Breast epithelium (tissue), 4 donors: Measurements from ENCODE around the gene SVBP. TPM values are rescaled to one million over a fixed set of nuclear protein-coding genes. Genes with fewer than 3 reads are reported as not detected.
"Not testable (repeated sequence)": the region's sequence is repeated elsewhere in the genome, so short reads cannot be mapped to it uniquely, and the experiment has no call there.

Source experiments
- DNase-seq, 2 donors: peaks; one replicate each; pipeline ENCODE4 v3.0.0-alpha.2; 2019; ENCODE audit warnings: low spot score in 2 of 2
- H3K27ac ChIP-seq, 2 donors: fragments of 200-600 bp; sonication (generic) in 1 of 2; one replicate each; pipeline ENCODE4 v1.5.1; 2016 to 2019; ENCODE audit warnings: mild to moderate bottlenecking in 1 of 2
- H3K27me3 ChIP-seq, 2 donors: fragments of 200-600 bp; sonication (generic) in 1 of 2; one replicate each; pipeline versions ENCODE4 v1.5.1 to v1.6.0; 2017 to 2019; ENCODE audit warnings: control low read depth in 1 of 2, mild to moderate bottlenecking in 1 of 2
- H3K36me3 ChIP-seq: fragments of 200-600 bp; one replicate; pipeline ENCODE4 v1.5.1; 2019
- H3K4me1 ChIP-seq, 2 donors: fragments of 200-600 bp; sonication (generic); one replicate each; pipeline ENCODE4 v1.5.1; 2016 to 2019; ENCODE audit warnings: control low read depth in 1 of 2
- H3K4me3 ChIP-seq, 3 donors: fragments of 200-600 bp; sonication (generic); 1 replicate in 2 of 3; 2 replicates in 1 of 3; pipeline ENCODE4 v1.5.1; 2016 to 2019; ENCODE audit warnings: mild to moderate bottlenecking in 3 of 3, moderate library complexity in 2 of 3
- H3K9me3 ChIP-seq, 2 donors: fragments of 200-600 bp; sonication (generic) in 1 of 2; one replicate each; pipeline ENCODE4 v1.5.1; 2016 to 2019; ENCODE audit warnings: control low read depth in 1 of 2
- CTCF ChIP-seq, 3 donors: fragments of 450-650 bp; IDR thresholded peaks; one replicate each; pipeline ENCODE4 v1.5.1; 2016 to 2017; ENCODE audit warnings: antibody characterized with exemption in 3 of 3, mild to moderate bottlenecking in 3 of 3, moderate library complexity in 3 of 3
- POLR2A ChIP-seq: fragments of 450-650 bp; IDR thresholded peaks from one replicate; pipeline ENCODE4 v1.6.1; 2016; ENCODE audit warnings: antibody characterized with exemption, mild to moderate bottlenecking, moderate library complexity
- POLR2AphosphoS5 ChIP-seq, 3 donors: sonication (generic); formaldehyde crosslinking; IDR thresholded peaks; one replicate each; pipeline ENCODE4 v1.6.1; 2017; ENCODE audit warnings: antibody characterized with exemption in 3 of 3
- intact Hi-C: fragments of 100-400 bp; cut with DNase I; formaldehyde crosslinking; loops from one replicate; pipeline ENCODE4 v1.15.1; 2023; ENCODE audit warnings: low total_unique reads
- total RNA-seq, 3 donors: library from RNA; depleted of rRNA; stranded (reverse); fragments of >200 nt; gene quantifications; one replicate each; pipeline ENCODE4 v1.1.0, GENCODE V29; 2016

The SVBP gene
- total RNA-seq, result 10 to 100 TPM; 21.7 to 31.5 (median 25.9) TPM

GRCh38 chr1:42816585-42817439 is at the start of gene SVBP, which contains the start of gene ERMAP:
SVBP (minus strand) TSS chr1:42817397; CDS start chr1:42816544, 853 bp downstream.
ERMAP (plus strand) TSS chr1:42817122; CDS start chr1:42830449, 13,327 bp downstream.
- intact Hi-C loops, result no loop called here
- DNase-seq, result peak; percentile 81 to 92
- Histone ChIP-seq H3K27ac (peak within 1 kb of the TSS; percentile 92 to 98), H3K4me1 (peaks cover 0 to 7% of the 10 kb centered on the region in 2 donors), H3K36me3 (no peaks in the 10 kb centered on the region), H3K4me3 (peak within 1 kb of the TSS; percentile 68 to 73 (median 69)), H3K27me3 (no peaks in the 10 kb centered on the region), H3K9me3 (no peaks in the 10 kb centered on the region)
- TF ChIP-seq CTCF (IDR thresholded peaks at IDR 0.05) (no peak), POLR2AphosphoS5 (IDR thresholded peaks at IDR 0.05) (peak; percentile 65 to 69 (median 69))

GRCh38 chr1:42866549-42866948 is 49.4 kb upstream of the SVBP start:
- Histone ChIP-seq H3K27me3 (no peaks in the 10 kb centered on the region), H3K4me3 (no peak overlapping the region), H3K27ac (no peak overlapping the region), H3K36me3 (no peaks in the 10 kb centered on the region), H3K9me3 (no peaks in the 10 kb centered on the region), H3K4me1 (no peaks in the 10 kb centered on the region)
- intact Hi-C loops, result no loop called here
- DNase-seq, result no peak
- TF ChIP-seq CTCF (IDR thresholded peaks at IDR 0.05) (no peak), POLR2A (no peak), POLR2AphosphoS5 (IDR thresholded peaks at IDR 0.05) (no peak)

- Histone ChIP-seq H3K4me1 (no peaks in the 10 kb centered on the region), H3K36me3 (no peaks in the 10 kb centered on the region), H3K9me3 (no peaks in the 10 kb centered on the region), H3K4me3 (no peak overlapping the region), H3K27me3 (no peaks in the 10 kb centered on the region), H3K27ac (no peak overlapping the region)
- TF ChIP-seq POLR2A (no peak), POLR2AphosphoS5 (IDR thresholded peaks at IDR 0.05) (no peak)
- DNase-seq, result no peak
- intact Hi-C loops, result no loop called here
These were observed 43.8 kb upstream of the SVBP start for GRCh38 chr1:42861014-42861399.

- no peaks in the 10 kb centered on the region for H3K36me3 ChIP-seq
- H3K4me3 ChIP-seq, result no peak overlapping the region
- no peak overlapping the region for H3K27ac ChIP-seq
- no peak for DNase-seq
- no peak for TF ChIP-seq POLR2A
- TF ChIP-seq POLR2AphosphoS5 (IDR thresholded peaks at IDR 0.05), result no peak
- no peak for TF ChIP-seq CTCF (IDR thresholded peaks at IDR 0.05)
- H3K4me1 ChIP-seq, result no peaks in the 10 kb centered on the region
- no peaks in the 10 kb centered on the region for H3K9me3 ChIP-seq
- no peaks in the 10 kb centered on the region for H3K27me3 ChIP-seq
- intact Hi-C loops, result no loop called here
These were observed 43.3 kb upstream of the SVBP start for GRCh38 chr1:42860339-42861013.

GRCh38 chr1:42859366-42859765 is 42.2 kb upstream of the SVBP start:
- H3K27me3 ChIP-seq, DNase-seq, H3K4me1 ChIP-seq, H3K9me3 ChIP-seq, H3K27ac ChIP-seq, intact Hi-C loops, H3K4me3 ChIP-seq, H3K36me3 ChIP-seq: not testable (repeated sequence)

- H3K4me1 ChIP-seq, H3K36me3 ChIP-seq, H3K27me3 ChIP-seq, DNase-seq, H3K4me3 ChIP-seq, H3K9me3 ChIP-seq, H3K27ac ChIP-seq, intact Hi-C loops: not testable (repeated sequence)
These were observed 39.4 kb upstream of the SVBP start for GRCh38 chr1:42856554-42856953.
